Measurements from ENCODE around the gene KCNMA1. TPM values are rescaled to one million over a fixed set of nuclear protein-coding genes. Genes with fewer than 3 reads are reported as not detected.

Gene KCNMA1
- total RNA-seq, 2 donors from 2014 or later = 49.9 to 76.2 TPM

GRCh38 chr10:77458986-77459590 lies 178.5 kb downstream of the KCNMA1 start:
- intact Hi-C loops (cut with DNase I, micrococcal nuclease) = no loop called here
- ATAC-seq (no peak), DNase-seq (no peak)

GRCh38 chr10:77457721-77458120 lies 179.9 kb downstream of the KCNMA1 start:
- intact Hi-C loops (cut with DNase I, micrococcal nuclease) = no loop called here
- ATAC-seq = no peak

GRCh38 chr10:77457266-77457665 lies 180.3 kb downstream of the KCNMA1 start:
- DNase-seq (no peak), ATAC-seq (no peak)
- intact Hi-C loops (cut with DNase I, micrococcal nuclease) = no loop called here

More at GRCh38 chr10:77457721-77458120, 179.9 kb downstream of the KCNMA1 start:
- no peak for DNase-seq

- DNase-seq = peak; percentile 59 to 70
- intact Hi-C loops (cut with DNase I, micrococcal nuclease) = no loop called here
- peak; percentile 96 for ATAC-seq
Observed at GRCh38 chr10:77456414-77456813, 181.2 kb downstream of the KCNMA1 start.

- no peak for ATAC-seq
- intact Hi-C loops (cut with DNase I, micrococcal nuclease) = no loop called here
- no peak for DNase-seq
Observed at GRCh38 chr10:77455561-77455960, 182.0 kb downstream of the KCNMA1 start.

- ATAC-seq = no peak
- intact Hi-C loops (cut with DNase I, micrococcal nuclease) = no loop called here
Observed at GRCh38 chr10:77452952-77453564, 184.6 kb downstream of the KCNMA1 start.

GRCh38 chr10:77451886-77452285 lies 185.7 kb downstream of the KCNMA1 start:
- DNase-seq = no peak
- intact Hi-C loops (cut with DNase I, micrococcal nuclease) = no loop called here
- ATAC-seq = no peak

More at GRCh38 chr10:77452952-77453564, 184.6 kb downstream of the KCNMA1 start:
- no peak for DNase-seq

GRCh38 chr10:77448226-77448625 lies 189.4 kb downstream of the KCNMA1 start:
- ATAC-seq (peak; percentile 99), DNase-seq (peak; percentile 25 to 31)
- intact Hi-C loops (cut with DNase I, micrococcal nuclease) = no loop called here

- no peak for DNase-seq
- no peak for ATAC-seq
- intact Hi-C loops (cut with DNase I, micrococcal nuclease) = no loop called here
Observed at GRCh38 chr10:77446700-77447099, 190.9 kb downstream of the KCNMA1 start.

GRCh38 chr10:77445547-77445946 lies 192.1 kb downstream of the KCNMA1 start:
- intact Hi-C loops (cut with DNase I, micrococcal nuclease) = no loop called here
- DNase-seq = no peak
- no peak for ATAC-seq

- no peak for ATAC-seq
- DNase-seq = no peak
- intact Hi-C loops (cut with DNase I, micrococcal nuclease) = no loop called here
Observed at GRCh38 chr10:77444041-77444440, 193.6 kb downstream of the KCNMA1 start.

GRCh38 chr10:77442699-77443189 lies 194.9 kb downstream of the KCNMA1 start:
- intact Hi-C loops (cut with DNase I, micrococcal nuclease) = no loop called here
- ATAC-seq (no peak), DNase-seq (no peak)

- intact Hi-C loops (cut with DNase I, micrococcal nuclease) = no loop called here
- no peak for DNase-seq
- no peak for ATAC-seq
Observed at GRCh38 chr10:77441353-77442166, 196.0 kb downstream of the KCNMA1 start.

GRCh38 chr10:77436257-77436975 lies 201.2 kb downstream of the KCNMA1 start:
- ATAC-seq (no peak), DNase-seq (no peak)
- intact Hi-C loops (cut with DNase I, micrococcal nuclease) = no loop called here

GRCh38 chr10:77433546-77433945 lies 204.1 kb downstream of the KCNMA1 start:
- intact Hi-C loops (cut with DNase I, micrococcal nuclease) = no loop called here
- DNase-seq = no peak
- no peak for ATAC-seq

- no peak for DNase-seq
- peak; percentile 78 for ATAC-seq
- intact Hi-C loops (cut with DNase I, micrococcal nuclease) = no loop called here
Observed at GRCh38 chr10:77431980-77432797, 205.4 kb downstream of the KCNMA1 start.

GRCh38 chr10:77431209-77431611 lies 206.4 kb downstream of the KCNMA1 start:
- DNase-seq = no peak

GRCh38 chr10:77430530-77430929 lies 207.1 kb downstream of the KCNMA1 start:
- ATAC-seq (no peak), DNase-seq (no peak)
- intact Hi-C loops (cut with DNase I, micrococcal nuclease) = no loop called here

More at GRCh38 chr10:77431209-77431611, 206.4 kb downstream of the KCNMA1 start:
- no peak for ATAC-seq
- intact Hi-C loops (cut with DNase I, micrococcal nuclease) = no loop called here
